H1 (cell line): Measurements from ENCODE around the gene LMNTD2. TPM values are rescaled to one million over a fixed set of nuclear protein-coding genes. Genes with fewer than 3 reads are reported as not detected.

ENCODE experiments used
- CTBP2 ChIP-seq: IDR thresholded peaks from 2 replicates; pipeline ENCODE4 v1.7.0; 2011; ENCODE audit warnings: borderline replicate concordance, mild to moderate bottlenecking, moderate library complexity, mixed read lengths, low read length; ENCODE audit not compliant: insufficient read depth, insufficient read length
- polyA plus RNA-seq, 7 experiments: library from polyadenylated mRNA; depleted of rRNA in 3 of 7; stranded (reverse) in 5 of 7; unstranded in 2 of 7; fragments of >200 nt in 5 of 7; fragments of 200-250 nt in 2 of 7; gene quantifications; 1 replicate in 5 of 7; 2 replicates in 1 of 7; 4 replicates in 1 of 7; pipeline versions ENCODE4 v1.2.1 to v1.2.3, GENCODE V29; 2011 to 2013; ENCODE audit warnings: missing spikeins in 2 of 7, mixed read lengths in 2 of 7
- total RNA-seq: library from RNA; stranded (reverse); fragmentation: NEBNext Ultra II Directional; extraction: Animal tissue kit (Norgen Biotek cat#: 25700); gene quantifications from 2 replicates; pipeline ENCODE4 v1.2.1, GENCODE V29; 2021

LMNTD2 gene
- total and polyA plus RNA-seq, 2 of the 8 experiments (the other 6 are each of a cell fraction or from before 2014, with no cell fraction given) = 1.6 to 3.1 TPM

GRCh38 chr11:533586-534395 lies 26.7 kb downstream of the LMNTD2 start (continued):
- TF ChIP-seq CTBP2 = no peak
